ENCODE measurements around the gene PSME3IP1. TPM values are rescaled to one million over a fixed set of nuclear protein-coding genes. Genes with fewer than 3 reads are reported as not detected.
A peak's percentile ranks its signal among the peaks of the same experiment; 100 is the strongest.

Gene PSME3IP1
- total and polyA plus RNA-seq, 7 experiments from 2014 or later = 76.3 to 159 (median 140) TPM

DNA sequence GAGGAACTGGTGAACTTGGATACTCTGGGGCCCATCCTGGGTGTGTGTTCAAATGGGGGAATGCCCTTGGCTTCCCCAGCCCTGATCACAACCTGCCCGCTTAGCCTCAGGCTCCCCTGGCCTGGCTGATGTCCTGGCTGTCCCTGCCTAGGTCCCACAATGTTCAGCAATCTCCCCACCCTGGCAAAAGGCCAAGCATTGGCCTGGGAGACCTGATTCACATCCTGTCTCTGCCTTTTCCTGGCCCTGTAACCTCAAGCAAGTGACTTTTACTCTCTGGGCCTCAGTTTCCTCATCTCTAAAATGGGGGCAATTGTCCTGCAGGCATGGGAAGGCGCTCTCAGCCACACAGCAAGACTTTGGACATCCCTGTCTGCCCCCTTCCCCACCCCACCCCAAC, 79.1 kb downstream of the PSME3IP1 start:
- H3K4me1 Mint-ChIP-seq = peaks cover 9 to 22% (median 16%) of the 10 kb centered on the region in 7 donors
- Histone ChIP-seq H3K27ac (ENCODE audit: low read depth, low read length) (no peak overlapping the region), H3K36me3 (ENCODE audit: control insufficient read depth in 2 of 3, insufficient read depth in 3 of 3, low read length in 3 of 3) (no peaks in the 10 kb centered on the region), H3K9me3 (ENCODE audit: control insufficient read depth in 2 of 3, low read length in 3 of 3) (no peaks in the 10 kb centered on the region), H3K27me3 (ENCODE audit: control insufficient read depth in 2 of 2, insufficient read depth in 2 of 2, low read length in 2 of 2) (no peaks in the 10 kb centered on the region), H3K4me1 (ENCODE audit: control insufficient read depth in 2 of 2, insufficient read depth in 2 of 2, low read length in 2 of 2) (peaks cover 0 to 5% of the 10 kb centered on the region in 2 donors), H3K4me3 (ENCODE audit: low read length) (no peak overlapping the region)
- DNase-seq (no peak), ATAC-seq (no peak)
- intact Hi-C loops (cut with micrococcal nuclease) = no loop called here
- H3K36me3 Mint-ChIP-seq = no peaks in the 10 kb centered on the region
- no peak overlapping the region for H3K4me3 Mint-ChIP-seq
- POLR2A ChIA-PET = no interaction called here
- H3K27me3 Mint-ChIP-seq = no peaks in the 10 kb centered on the region
- H3K27ac Mint-ChIP-seq = no peak overlapping the region
- CTCF ChIA-PET = no interaction called here
- no peaks in the 10 kb centered on the region for H3K9me3 Mint-ChIP-seq

DNA sequence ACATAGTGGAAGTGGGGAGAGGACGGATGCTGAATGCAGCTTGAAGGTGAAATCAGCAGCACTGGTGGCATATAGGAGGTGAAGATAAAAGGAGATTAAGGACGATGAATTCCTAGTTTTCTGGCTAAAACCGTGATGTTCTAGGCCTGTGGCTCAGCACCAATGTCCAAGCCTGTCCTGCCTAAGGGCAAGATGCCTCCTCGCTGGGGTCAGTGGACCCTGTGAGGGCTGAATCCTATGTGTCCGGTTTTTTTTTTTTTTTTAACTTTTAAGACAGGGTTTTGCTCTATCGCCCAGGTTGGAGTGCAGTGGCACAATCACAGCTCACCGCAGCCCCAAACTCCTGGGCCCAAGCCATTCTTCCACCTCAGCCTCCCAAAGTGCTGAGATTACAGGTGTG, 80.7 kb downstream of the PSME3IP1 start:
- Histone ChIP-seq H3K27ac (ENCODE audit: low read depth, low read length) (no peak overlapping the region), H3K4me1 (ENCODE audit: control insufficient read depth in 2 of 2, insufficient read depth in 2 of 2, low read length in 2 of 2) (peaks cover 0 to 5% of the 10 kb centered on the region in 2 donors), H3K9me3 (ENCODE audit: control insufficient read depth in 2 of 3, low read length in 3 of 3) (no peaks in the 10 kb centered on the region), H3K27me3 (ENCODE audit: control insufficient read depth in 2 of 2, insufficient read depth in 2 of 2, low read length in 2 of 2) (no peaks in the 10 kb centered on the region), H3K4me3 (ENCODE audit: low read length) (no peak overlapping the region), H3K36me3 (ENCODE audit: control insufficient read depth in 2 of 3, insufficient read depth in 3 of 3, low read length in 3 of 3) (no peaks in the 10 kb centered on the region)
- H3K36me3 Mint-ChIP-seq = no peaks in the 10 kb centered on the region
- H3K4me1 Mint-ChIP-seq = peaks cover 9 to 35% (median 23%) of the 10 kb centered on the region in 7 donors
- no peaks in the 10 kb centered on the region for H3K27me3 Mint-ChIP-seq
- no peak for ATAC-seq
- ChIA-PET CTCF (no interaction called here), POLR2A (interaction anchor here (1.1 kb wide), 1 partner anchor 21 kb away, joined by 3 read pairs; no protein-coding TSS in a partner anchor)
- no peaks in the 10 kb centered on the region for H3K9me3 Mint-ChIP-seq
- intact Hi-C loops (cut with micrococcal nuclease) = no loop called here
- H3K4me3 Mint-ChIP-seq = no peak overlapping the region
- H3K27ac Mint-ChIP-seq = peak overlapping the region in 4 of 9 donors; percentile 12 to 72 (median 27)
- DNase-seq = no peak

DNA sequence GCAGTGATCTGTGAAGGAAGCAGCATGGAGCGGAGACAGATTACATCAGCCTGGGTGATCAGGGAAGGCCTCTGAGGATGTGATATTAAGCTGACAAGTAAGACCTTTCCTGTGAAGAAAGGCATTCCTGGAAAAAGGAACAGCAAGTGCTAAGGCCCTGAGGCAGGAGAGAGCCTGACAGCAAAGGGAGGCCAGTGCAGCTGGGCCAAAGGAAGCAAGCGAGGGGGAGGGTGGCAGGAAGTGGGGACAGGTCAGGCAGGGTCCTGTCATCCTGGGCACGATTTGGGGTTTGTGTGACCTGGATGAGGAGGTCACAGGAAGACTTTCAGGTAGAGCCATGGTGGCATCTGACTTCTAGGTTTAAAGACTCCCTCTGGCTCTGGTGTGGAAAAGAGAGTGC, 81.1 kb downstream of the PSME3IP1 start:
- peaks cover 9 to 38% (median 24%) of the 10 kb centered on the region in 7 donors for H3K4me1 Mint-ChIP-seq
- Histone ChIP-seq H3K4me1 (ENCODE audit: control insufficient read depth in 2 of 2, insufficient read depth in 2 of 2, low read length in 2 of 2) (peaks cover 0 to 5% of the 10 kb centered on the region in 2 donors), H3K9me3 (ENCODE audit: control insufficient read depth in 2 of 3, low read length in 3 of 3) (no peaks in the 10 kb centered on the region), H3K27ac (ENCODE audit: low read depth, low read length) (no peak overlapping the region), H3K4me3 (ENCODE audit: low read length) (no peak overlapping the region), H3K36me3 (ENCODE audit: control insufficient read depth in 2 of 3, insufficient read depth in 3 of 3, low read length in 3 of 3) (no peaks in the 10 kb centered on the region), H3K27me3 (ENCODE audit: control insufficient read depth in 2 of 2, insufficient read depth in 2 of 2, low read length in 2 of 2) (no peaks in the 10 kb centered on the region)
- ChIA-PET CTCF (no interaction called here), POLR2A (no interaction called here)
- H3K9me3 Mint-ChIP-seq = no peaks in the 10 kb centered on the region
- intact Hi-C loops (cut with micrococcal nuclease) = no loop called here
- ATAC-seq (no peak), DNase-seq (no peak)
- no peaks in the 10 kb centered on the region for H3K36me3 Mint-ChIP-seq
- H3K27me3 Mint-ChIP-seq = no peaks in the 10 kb centered on the region
- H3K27ac Mint-ChIP-seq = peak overlapping the region in 5 of 9 donors; percentile 9 to 72 (median 20)
- no peak overlapping the region for H3K4me3 Mint-ChIP-seq

DNA sequence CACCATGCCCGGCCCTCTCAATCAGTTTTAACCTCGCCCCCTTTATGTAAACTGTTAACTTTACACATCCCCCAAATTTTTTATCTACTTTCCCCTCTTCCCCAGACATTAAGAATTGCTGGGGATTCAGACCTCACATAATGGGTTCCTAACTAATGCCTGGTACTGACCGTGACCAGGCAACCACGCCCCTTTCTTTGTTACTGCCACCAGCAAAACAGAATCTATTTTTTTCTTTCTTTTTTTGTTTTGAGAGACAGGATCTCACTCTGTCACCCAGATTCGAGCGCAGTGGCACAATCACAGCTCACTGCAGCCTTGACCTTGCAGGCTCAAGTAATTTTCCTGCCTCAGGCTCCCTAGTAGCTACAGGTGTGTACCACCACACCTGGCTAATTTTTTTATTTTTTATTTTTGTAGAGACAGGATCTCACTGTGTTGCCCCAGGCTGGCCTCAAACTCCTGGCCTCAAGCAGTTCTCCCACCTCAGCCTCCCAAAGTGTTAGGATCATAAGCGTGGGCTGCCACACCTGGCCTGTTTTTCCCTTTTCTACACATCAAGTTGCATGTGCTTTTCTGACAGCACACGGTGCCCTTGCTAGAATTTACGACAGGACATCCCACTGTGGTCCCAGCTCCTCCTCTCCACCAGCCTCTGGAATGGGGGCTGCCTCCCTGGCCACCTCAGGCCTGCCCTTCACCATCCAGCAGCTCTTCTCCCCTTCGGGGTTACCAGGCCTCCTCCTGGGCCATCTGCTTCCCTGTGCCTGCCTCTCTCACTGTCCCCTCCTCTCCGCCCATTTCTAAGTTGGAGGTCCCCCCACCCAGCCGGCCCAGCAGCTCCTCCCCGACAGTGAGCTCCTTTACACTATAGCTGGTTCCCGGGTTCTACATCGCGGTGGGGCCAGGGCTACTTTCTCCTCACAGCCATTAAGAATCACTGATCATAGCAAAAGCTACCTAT, 82.7 kb downstream of the PSME3IP1 start:
- peak overlapping the region in 2 of 9 donors; percentile 10 to 66 for H3K27ac Mint-ChIP-seq
- H3K4me1 Mint-ChIP-seq = peaks cover 12 to 43% (median 26%) of the 10 kb centered on the region in 7 donors
- H3K36me3 ChIP-seq (ENCODE audit: control insufficient read depth in 2 of 3, insufficient read depth in 3 of 3, low read length in 3 of 3) = no peaks in the 10 kb centered on the region
- H3K4me3 ChIP-seq (ENCODE audit: low read length) = no peak overlapping the region
- ChIA-PET CTCF (interaction anchor here (0.8 kb wide), 1 partner anchor 20 kb away, joined by 3 read pairs; no protein-coding TSS in a partner anchor), POLR2A (interaction anchor here (0.6 kb wide), 1 partner anchor 17 kb away, joined by 3 read pairs; no protein-coding TSS in a partner anchor)
- no peaks in the 10 kb centered on the region for H3K27me3 ChIP-seq (ENCODE audit: control insufficient read depth in 2 of 2, insufficient read depth in 2 of 2, low read length in 2 of 2)
- H3K4me1 ChIP-seq (ENCODE audit: control insufficient read depth in 2 of 2, insufficient read depth in 2 of 2, low read length in 2 of 2) = peaks cover 0 to 5% of the 10 kb centered on the region in 2 donors
- no peak for DNase-seq
- no peaks in the 10 kb centered on the region for H3K27me3 Mint-ChIP-seq
- no peak overlapping the region for H3K27ac ChIP-seq (ENCODE audit: low read depth, low read length)
- no peaks in the 10 kb centered on the region for H3K9me3 Mint-ChIP-seq
- H3K4me3 Mint-ChIP-seq = no peak overlapping the region
- intact Hi-C loops (cut with micrococcal nuclease) = no loop called here
- H3K36me3 Mint-ChIP-seq = no peaks in the 10 kb centered on the region
- no peaks in the 10 kb centered on the region for H3K9me3 ChIP-seq (ENCODE audit: control insufficient read depth in 2 of 3, low read length in 3 of 3)
- ATAC-seq = no peak

Other genes starting within 250 kb of the PSME3IP1 start
- gene CETP, start 224.1 kb downstream of the PSME3IP1 start, total RNA-seq = not detected
- under 1 TPM; 0.17 to 0.25 TPM for gene CETP, start 224.1 kb downstream of the PSME3IP1 start, polyA plus RNA-seq
- 100 to 1,000 TPM; 380 to 615 (median 394) TPM for gene NLRC5, start 196.5 kb downstream of the PSME3IP1 start, total RNA-seq
- gene NLRC5, start 196.5 kb downstream of the PSME3IP1 start, polyA plus RNA-seq = 100 to 1,000 TPM in 1 of 2 donors, 10 to 100 TPM in 1; 76.0 to 122 TPM
- gene CPNE2, start 93.5 kb downstream of the PSME3IP1 start, total RNA-seq = 10 to 100 TPM in 1 of 5 experiments, 1 to 10 TPM in 4; 1.1 to 11.7 (median 3.5) TPM
- gene CPNE2, start 93.5 kb downstream of the PSME3IP1 start, polyA plus RNA-seq = 10 to 100 TPM in 1 of 2 donors, 1 to 10 TPM in 1; 6.8 to 12.6 TPM
- 10 to 100 TPM; 24.1 to 40.5 (median 33.6) TPM for gene RSPRY1, start 290 bp upstream of the PSME3IP1 start, total RNA-seq
- 10 to 100 TPM; 22.2 to 34.2 TPM for gene RSPRY1, start 290 bp upstream of the PSME3IP1 start, polyA plus RNA-seq
- gene ARL2BP, start 59.2 kb upstream of the PSME3IP1 start, total RNA-seq = 10 to 100 TPM; 32.6 to 57.7 (median 37.9) TPM
- 100 to 1,000 TPM; 146 to 166 TPM for gene ARL2BP, start 59.2 kb upstream of the PSME3IP1 start, polyA plus RNA-seq
- 1 to 10 TPM in 4 of 5 experiments, under 1 TPM in 1; 0.36 to 8.4 (median 3.3) TPM for gene PLLP, start 98.6 kb upstream of the PSME3IP1 start, total RNA-seq
- gene PLLP, start 98.6 kb upstream of the PSME3IP1 start, polyA plus RNA-seq = 10 to 100 TPM; 10.0 to 26.0 TPM
- gene CCL22, start 172.7 kb upstream of the PSME3IP1 start, total RNA-seq = 1 to 10 TPM in 1 of 5 experiments, under 1 TPM in 3, not detected in 1; 0.17 to 1.9 (median 0.48) TPM
- not detected for gene CCL22, start 172.7 kb upstream of the PSME3IP1 start, polyA plus RNA-seq
- gene CX3CL1, start 186.5 kb upstream of the PSME3IP1 start, total RNA-seq = not detected
- not detected for gene CX3CL1, start 186.5 kb upstream of the PSME3IP1 start, polyA plus RNA-seq
- under 1 TPM in 1 of 5 experiments, not detected in 4; 0.60 TPM for gene CCL17, start 218.7 kb upstream of the PSME3IP1 start, total RNA-seq
- not detected for gene CCL17, start 218.7 kb upstream of the PSME3IP1 start, polyA plus RNA-seq

All from naive thymus-derived CD4-positive, alpha-beta T cell (primary cell).